Neural cell (in vitro differentiated cells): ENCODE results near the gene GNB1. TPM values are rescaled to one million over a fixed set of nuclear protein-coding genes. Genes with fewer than 3 reads are reported as not detected.

Experiments
- H2AFZ ChIP-seq: fragments of 200-600, 300-800 bp; sonication (generic), shearing (Covaris generic); 2 replicates; pipeline ENCODE4 v1.6.0; 2014; ENCODE audit warnings: low read depth, mild to moderate bottlenecking, antibody characterized with exemption, low read length, moderate library complexity
- H3F3A ChIP-seq: fragments of 200-600 bp; shearing (Covaris generic); 2 replicates; pipeline ENCODE4 v1.6.1; 2016; ENCODE audit warnings: mild to moderate bottlenecking, moderate library complexity, mixed read lengths, antibody characterized with exemption, low read length; ENCODE audit not compliant: insufficient read depth, poor library complexity, severe bottlenecking
- H3K27ac ChIP-seq: fragments of 200-600, 300-800 bp; sonication (generic), shearing (Covaris generic); 2 replicates; pipeline ENCODE4 v1.5.1; 2014; ENCODE audit warnings: mild to moderate bottlenecking, low read length, moderate library complexity
- H3K27me3 ChIP-seq: fragments of 300-800, 200-600 bp; sonication (generic), shearing (Covaris generic); 2 replicates; pipeline ENCODE4 v1.6.0; 2014; ENCODE audit warnings: mild to moderate bottlenecking, low read depth, low read length, moderate library complexity; ENCODE audit not compliant: insufficient read depth
- H3K36me3 ChIP-seq: fragments of 300-800, 200-600 bp; sonication (generic), shearing (Covaris generic); 2 replicates; pipeline ENCODE4 v1.5.1; 2014; ENCODE audit warnings: mild to moderate bottlenecking, antibody characterized with exemption, low read length, moderate library complexity; ENCODE audit not compliant: insufficient read depth
- H3K4me2 ChIP-seq: fragments of 300-800, 200-600 bp; sonication (generic), shearing (Covaris generic); 2 replicates; pipeline ENCODE4 v1.6.0; 2014; ENCODE audit warnings: mild to moderate bottlenecking, low read length
- H3K4me3 ChIP-seq: fragments of 300-800, 200-600 bp; sonication (generic), shearing (Covaris generic); 2 replicates; pipeline ENCODE4 v1.5.1; 2014; ENCODE audit warnings: mild to moderate bottlenecking, low read length, moderate library complexity
- H3K79me2 ChIP-seq: fragments of 200-600 bp; shearing (Covaris generic); replicated peaks from 2 replicates; pipeline ENCODE4 v1.6.0; 2014; ENCODE audit warnings: mild to moderate bottlenecking, low read length, moderate library complexity; ENCODE audit not compliant: insufficient read depth
- H3K9ac ChIP-seq: fragments of 300-800, 200-600 bp; sonication (generic), shearing (Covaris generic); 2 replicates; pipeline ENCODE4 v1.6.1; 2016; ENCODE audit warnings: mild to moderate bottlenecking, low read length, mixed read lengths
- H3K9me2 ChIP-seq: fragments of 200-600 bp; shearing (Covaris generic); 2 replicates; pipeline ENCODE4 v1.6.1; 2016; ENCODE audit warnings: mild to moderate bottlenecking, low read length, mixed read lengths; ENCODE audit not compliant: insufficient read depth
- H3K9me3 ChIP-seq: fragments of 200-600, 300-800 bp; sonication (generic), shearing (Covaris generic); 2 replicates; pipeline ENCODE4 v1.6.1; 2016; ENCODE audit warnings: mild to moderate bottlenecking, mixed run types, low read length, moderate library complexity, mixed read lengths
- H4K20me1 ChIP-seq: fragments of 200-600 bp; shearing (Covaris generic); 2 replicates; pipeline ENCODE4 v1.6.1; 2016; ENCODE audit warnings: mild to moderate bottlenecking, mixed run types; ENCODE audit not compliant: insufficient read depth
- CTCF ChIP-seq: fragments of 450-650 bp; IDR thresholded peaks from 2 replicates; pipeline ENCODE4 v1.5.1; 2014; ENCODE audit warnings: antibody characterized with exemption, mild to moderate bottlenecking, moderate library complexity; ENCODE audit not compliant: poor library complexity, severe bottlenecking
- EP300 ChIP-seq: fragments of 450-650 bp; conservative IDR thresholded peaks from 2 replicates; pipeline ENCODE4 v1.6.1; 2014; ENCODE audit warnings: antibody characterized with exemption, mild to moderate bottlenecking, moderate library complexity; ENCODE audit not compliant: poor library complexity, severe bottlenecking
- EZH2 ChIP-seq: fragments of 200-600, 300-800 bp; shearing (Covaris generic), sonication (generic); IDR thresholded peaks from 2 replicates; pipeline ENCODE4 v1.6.1; 2014; ENCODE audit warnings: antibody characterized with exemption, low read length, borderline replicate concordance, mild to moderate bottlenecking; ENCODE audit not compliant: insufficient read depth, poor library complexity, severe bottlenecking
- MXI1 ChIP-seq: fragments of 450-650 bp; conservative IDR thresholded peaks from 2 replicates; pipeline ENCODE4 v1.6.1; 2014; ENCODE audit warnings: antibody characterized with exemption, mild to moderate bottlenecking; ENCODE audit not compliant: poor library complexity, severe bottlenecking
- POLR2AphosphoS5 ChIP-seq: IDR thresholded peaks from 2 replicates; pipeline ENCODE4 v1.6.1; 2012
- RAD21 ChIP-seq: fragments of 450-650 bp; conservative IDR thresholded peaks from 2 replicates; pipeline ENCODE4 v1.6.1; 2014; ENCODE audit warnings: antibody characterized with exemption, mild to moderate bottlenecking, moderate library complexity
- REST ChIP-seq: IDR thresholded peaks from 2 replicates; pipeline ENCODE4 v1.6.1; 2012; ENCODE audit warnings: borderline replicate concordance
- SMC3 ChIP-seq: fragments of 450-650 bp; conservative IDR thresholded peaks from 2 replicates; pipeline ENCODE4 v1.6.1; 2014; ENCODE audit warnings: antibody characterized with exemption, mild to moderate bottlenecking, moderate library complexity; ENCODE audit not compliant: poor library complexity
- TAF1 ChIP-seq: IDR thresholded peaks from 2 replicates; pipeline ENCODE4 v1.6.1; 2012; ENCODE audit warnings: low read depth
- polyA plus RNA-seq: library from polyadenylated mRNA; depleted of rRNA; stranded (reverse); fragments of >200 nt; gene quantifications from 2 replicates; pipeline ENCODE4 v1.2.3, GENCODE V29; 2014

The GNB1 gene
- polyA plus RNA-seq, 1 donor from 2014 or later: 325 TPM

GRCh38 chr1:1911350-1912041 is 20.6 kb upstream of the GNB1 start:
- Histone ChIP-seq H3K36me3 (no peaks in the 10 kb centered on the region), H3K4me2 (no peak overlapping the region), H3K9me3 (no peaks in the 10 kb centered on the region), H3K27me3 (no peaks in the 10 kb centered on the region), H3F3A (no peaks in the 10 kb centered on the region), H3K9ac (no peak overlapping the region), H3K27ac (no peak overlapping the region), H4K20me1 (no peaks in the 10 kb centered on the region), H3K4me3 (no peak overlapping the region), H3K9me2 (no peaks in the 10 kb centered on the region), H3K79me2 (no peaks in the 10 kb centered on the region), H2AFZ (no peak overlapping the region)
- TF ChIP-seq TAF1 (no peak), REST (no peak), CTCF (no peak), EZH2 (no peak), EP300 (no peak), SMC3 (no peak), RAD21 (no peak), MXI1 (no peak), POLR2AphosphoS5 (no peak)

- no peaks in the 10 kb centered on the region for H3K36me3 ChIP-seq
- TF ChIP-seq REST: no peak
- TF ChIP-seq RAD21: no peak
- TF ChIP-seq POLR2AphosphoS5: no peak
- no peak for TF ChIP-seq CTCF
- no peak for TF ChIP-seq MXI1
- TF ChIP-seq EZH2: no peak
- TF ChIP-seq SMC3: no peak
- TF ChIP-seq TAF1: no peak
- TF ChIP-seq EP300: no peak
- H2AFZ ChIP-seq: no peak overlapping the region
- H3K9me2 ChIP-seq: no peaks in the 10 kb centered on the region
- H3K9me3 ChIP-seq: no peaks in the 10 kb centered on the region
- no peak overlapping the region for H3K27ac ChIP-seq
- H3K4me2 ChIP-seq: no peak overlapping the region
- no peak overlapping the region for H3K9ac ChIP-seq
- no peaks in the 10 kb centered on the region for H4K20me1 ChIP-seq
- no peaks in the 10 kb centered on the region for H3K79me2 ChIP-seq
- no peak overlapping the region for H3K4me3 ChIP-seq
- no peaks in the 10 kb centered on the region for H3F3A ChIP-seq
- no peaks in the 10 kb centered on the region for H3K27me3 ChIP-seq
Observed at GRCh38 chr1:1910651-1911331, 19.9 kb upstream of the GNB1 start.
